HepG2 (cell line): ENCODE results near the gene PRSS48. TPM values are rescaled to one million over a fixed set of nuclear protein-coding genes. Genes with fewer than 3 reads are reported as not detected.

ENCODE experiments used
- FOXK1 ChIP-seq: sonication (generic); formaldehyde crosslinking; IDR thresholded peaks from 2 replicates; pipeline ENCODE4 v1.4.0; 2020; ENCODE audit warnings: low read depth, missing genetic modification reagents, borderline replicate concordance
- GZF1 ChIP-seq: sonication (generic); formaldehyde crosslinking; IDR thresholded peaks from 2 replicates; pipeline ENCODE4 v1.5.1; 2020; ENCODE audit warnings: mild to moderate bottlenecking, missing genetic modification reagents
- ISL2 ChIP-seq: sonication (generic); formaldehyde crosslinking; IDR thresholded peaks from 2 replicates; pipeline ENCODE4 v1.5.0; 2020; ENCODE audit warnings: missing genetic modification reagents
- KMT2B ChIP-seq: IDR thresholded peaks from 2 replicates; pipeline ENCODE4 v1.6.1; 2016; ENCODE audit warnings: missing genetic modification reagents, missing compliant biosample characterization
- REPIN1 ChIP-seq: sonication (generic); formaldehyde crosslinking; IDR thresholded peaks from 2 replicates; pipeline ENCODE4 v1.8.0; 2022; ENCODE audit warnings: missing genetic modification reagents, low read depth, mild to moderate bottlenecking, borderline replicate concordance
- SIX4 ChIP-seq: sonication (generic); formaldehyde crosslinking; IDR thresholded peaks from 2 replicates; pipeline ENCODE4 v1.4.0; 2020; ENCODE audit warnings: missing genetic modification reagents
- ZNF777 ChIP-seq: sonication (generic); formaldehyde crosslinking; IDR thresholded peaks from 2 replicates; pipeline ENCODE4 v1.4.0; 2020; ENCODE audit warnings: missing genetic modification reagents
- ZNF839 ChIP-seq: sonication (generic); formaldehyde crosslinking; IDR thresholded peaks from 2 replicates; pipeline ENCODE4 v1.4.0; 2020; ENCODE audit warnings: missing genetic modification reagents, mild to moderate bottlenecking, borderline replicate concordance
- ZSCAN21 ChIP-seq: sonication (generic); formaldehyde crosslinking; IDR thresholded peaks from 2 replicates; pipeline ENCODE4 v1.8.0; 2022; ENCODE audit warnings: mild to moderate bottlenecking, missing genetic modification reagents, moderate library complexity, borderline replicate concordance
- ZSCAN9 ChIP-seq: IDR thresholded peaks from 2 replicates; pipeline ENCODE4 v1.6.1; 2016; ENCODE audit warnings: borderline replicate concordance
- polyA plus RNA-seq, 8 experiments: library from polyadenylated mRNA; depleted of rRNA in 3 of 8; stranded (reverse) in 7 of 8; unstranded in 1 of 8; fragments of >200 nt; fragmentation: Illumina TruSeq in 4 of 8; extraction: Trizol in 4 of 8; gene quantifications; 2 replicates each; pipeline versions ENCODE4 v1.2.1 to v1.2.3, GENCODE V29; 2011 to 2016; ENCODE audit warnings: low read depth in 4 of 8, missing spikeins in 1 of 8, mixed read lengths in 1 of 8; ENCODE audit not compliant: insufficient read depth in 1 of 8
- total RNA-seq, 5 experiments: library from RNA; depleted of rRNA; stranded (reverse); fragments of >200 nt; fragmentation: Illumina TruSeq; extraction: Trizol; gene quantifications; 2 replicates each; pipeline ENCODE4 v1.2.3, GENCODE V29; 2016; ENCODE audit warnings: low read depth in 1 of 5
- TF ChIP-seq, protein P1 (sequence below): IDR thresholded peaks from 2 replicates; pipeline ENCODE4 v1.6.1; 2016; ENCODE audit warnings: missing compliant biosample characterization, missing genetic modification reagents, borderline replicate concordance
- TF ChIP-seq, protein P2 (sequence below): sonication (generic); formaldehyde crosslinking; IDR thresholded peaks from 2 replicates; pipeline ENCODE4 v1.5.0; 2020; ENCODE audit warnings: mild to moderate bottlenecking, missing genetic modification reagents
- TF ChIP-seq, protein P3 (sequence below): sonication (generic); formaldehyde crosslinking; IDR thresholded peaks from 2 replicates; pipeline ENCODE4 v1.4.0; 2020; ENCODE audit warnings: missing genetic modification reagents, borderline replicate concordance
- TF ChIP-seq, protein P4 (sequence below): sonication (generic); formaldehyde crosslinking; conservative IDR thresholded peaks from 2 replicates; pipeline ENCODE4 v1.4.0; 2020; ENCODE audit warnings: missing genetic modification reagents
- TF ChIP-seq, protein P5 (sequence below): IDR thresholded peaks from 2 replicates; pipeline ENCODE4 v1.4.0; 2020; ENCODE audit warnings: mild to moderate bottlenecking, missing genetic modification reagents

The PRSS48 gene
- total and polyA plus RNA-seq, 2 of the 13 experiments (the other 11 are each of a cell fraction or from before 2014, with no cell fraction given) = not detected

DNA sequence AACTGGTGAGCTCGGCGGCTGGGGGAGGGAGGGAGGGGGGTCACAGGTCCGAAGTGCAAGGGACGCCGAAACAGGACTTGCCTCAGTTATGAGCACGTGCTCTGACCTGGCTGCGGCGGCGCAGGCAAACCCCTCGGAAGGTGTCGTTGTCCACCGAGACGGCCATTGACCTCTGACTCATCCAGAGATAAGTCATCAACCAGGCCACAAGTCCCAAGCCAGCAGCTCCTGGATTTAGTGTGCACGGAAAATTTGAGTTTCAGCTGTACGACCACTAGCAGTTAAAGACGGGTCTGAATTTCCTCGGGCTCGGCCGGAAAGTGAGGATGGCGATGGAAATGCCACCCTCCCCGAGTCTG lies 47.8 kb downstream of the PRSS48 start (continued):
- TF ChIP-seq ZSCAN21 (CRISPR knock-in tag) (peak; percentile 83; the same call in 1 of the 2 replicates), GZF1 (no peak), ISL2 (CRISPR knock-in tag) (no peak; the same call in 1 of the 2 replicates), ZNF777 (CRISPR knock-in tag) (no peak; the same call in none of the 2 replicates), ZSCAN9 (CRISPR knock-in tag) (peak; percentile 83), FOXK1 (CRISPR knock-in tag) (peak; percentile 72), REPIN1 (CRISPR knock-in tag) (no peak; the same call in 1 of the 2 replicates), ZNF839 (CRISPR knock-in tag) (no peak), KMT2B (CRISPR knock-in tag) (peak; percentile 47; the same call in 1 of the 2 replicates), SIX4 (peak; percentile 54; the same call in 1 of the 2 replicates)
- TF ChIP-seq, protein P1, sequence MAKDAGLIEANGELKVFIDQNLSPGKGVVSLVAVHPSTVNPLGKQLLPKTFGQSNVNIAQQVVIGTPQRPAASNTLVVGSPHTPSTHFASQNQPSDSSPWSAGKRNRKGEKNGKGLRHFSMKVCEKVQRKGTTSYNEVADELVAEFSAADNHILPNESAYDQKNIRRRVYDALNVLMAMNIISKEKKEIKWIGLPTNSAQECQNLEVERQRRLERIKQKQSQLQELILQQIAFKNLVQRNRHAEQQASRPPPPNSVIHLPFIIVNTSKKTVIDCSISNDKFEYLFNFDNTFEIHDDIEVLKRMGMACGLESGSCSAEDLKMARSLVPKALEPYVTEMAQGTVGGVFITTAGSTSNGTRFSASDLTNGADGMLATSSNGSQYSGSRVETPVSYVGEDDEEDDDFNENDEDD (CRISPR knock-in tag) = peak; percentile 80; the same call in 1 of the 2 replicates
- TF ChIP-seq, protein P2, sequence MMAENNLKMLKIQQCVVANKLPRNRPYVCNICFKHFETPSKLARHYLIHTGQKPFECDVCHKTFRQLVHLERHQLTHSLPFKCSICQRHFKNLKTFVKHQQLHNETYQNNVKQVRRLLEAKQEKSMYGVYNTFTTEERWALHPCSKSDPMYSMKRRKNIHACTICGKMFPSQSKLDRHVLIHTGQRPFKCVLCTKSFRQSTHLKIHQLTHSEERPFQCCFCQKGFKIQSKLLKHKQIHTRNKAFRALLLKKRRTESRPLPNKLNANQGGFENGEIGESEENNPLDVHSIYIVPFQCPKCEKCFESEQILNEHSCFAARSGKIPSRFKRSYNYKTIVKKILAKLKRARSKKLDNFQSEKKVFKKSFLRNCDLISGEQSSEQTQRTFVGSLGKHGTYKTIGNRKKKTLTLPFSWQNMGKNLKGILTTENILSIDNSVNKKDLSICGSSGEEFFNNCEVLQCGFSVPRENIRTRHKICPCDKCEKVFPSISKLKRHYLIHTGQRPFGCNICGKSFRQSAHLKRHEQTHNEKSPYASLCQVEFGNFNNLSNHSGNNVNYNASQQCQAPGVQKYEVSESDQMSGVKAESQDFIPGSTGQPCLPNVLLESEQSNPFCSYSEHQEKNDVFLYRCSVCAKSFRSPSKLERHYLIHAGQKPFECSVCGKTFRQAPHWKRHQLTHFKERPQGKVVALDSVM (CRISPR knock-in tag) = no peak
- TF ChIP-seq, protein P3, sequence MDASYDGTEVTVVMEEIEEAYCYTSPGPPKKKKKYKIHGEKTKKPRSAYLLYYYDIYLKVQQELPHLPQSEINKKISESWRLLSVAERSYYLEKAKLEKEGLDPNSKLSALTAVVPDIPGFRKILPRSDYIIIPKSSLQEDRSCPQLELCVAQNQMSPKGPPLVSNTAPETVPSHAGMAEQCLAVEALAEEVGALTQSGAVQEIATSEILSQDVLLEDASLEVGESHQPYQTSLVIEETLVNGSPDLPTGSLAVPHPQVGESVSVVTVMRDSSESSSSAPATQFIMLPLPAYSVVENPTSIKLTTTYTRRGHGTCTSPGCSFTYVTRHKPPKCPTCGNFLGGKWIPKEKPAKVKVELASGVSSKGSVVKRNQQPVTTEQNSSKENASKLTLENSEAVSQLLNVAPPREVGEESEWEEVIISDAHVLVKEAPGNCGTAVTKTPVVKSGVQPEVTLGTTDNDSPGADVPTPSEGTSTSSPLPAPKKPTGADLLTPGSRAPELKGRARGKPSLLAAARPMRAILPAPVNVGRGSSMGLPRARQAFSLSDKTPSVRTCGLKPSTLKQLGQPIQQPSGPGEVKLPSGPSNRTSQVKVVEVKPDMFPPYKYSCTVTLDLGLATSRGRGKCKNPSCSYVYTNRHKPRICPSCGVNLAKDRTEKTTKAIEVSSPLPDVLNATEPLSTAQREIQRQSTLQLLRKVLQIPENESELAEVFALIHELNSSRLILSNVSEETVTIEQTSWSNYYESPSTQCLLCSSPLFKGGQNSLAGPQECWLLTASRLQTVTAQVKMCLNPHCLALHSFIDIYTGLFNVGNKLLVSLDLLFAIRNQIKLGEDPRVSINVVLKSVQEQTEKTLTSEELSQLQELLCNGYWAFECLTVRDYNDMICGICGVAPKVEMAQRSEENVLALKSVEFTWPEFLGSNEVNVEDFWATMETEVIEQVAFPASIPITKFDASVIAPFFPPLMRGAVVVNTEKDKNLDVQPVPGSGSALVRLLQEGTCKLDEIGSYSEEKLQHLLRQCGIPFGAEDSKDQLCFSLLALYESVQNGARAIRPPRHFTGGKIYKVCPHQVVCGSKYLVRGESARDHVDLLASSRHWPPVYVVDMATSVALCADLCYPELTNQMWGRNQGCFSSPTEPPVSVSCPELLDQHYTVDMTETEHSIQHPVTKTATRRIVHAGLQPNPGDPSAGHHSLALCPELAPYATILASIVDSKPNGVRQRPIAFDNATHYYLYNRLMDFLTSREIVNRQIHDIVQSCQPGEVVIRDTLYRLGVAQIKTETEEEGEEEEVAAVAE (CRISPR knock-in tag) = no peak
- TF ChIP-seq, protein P4, sequence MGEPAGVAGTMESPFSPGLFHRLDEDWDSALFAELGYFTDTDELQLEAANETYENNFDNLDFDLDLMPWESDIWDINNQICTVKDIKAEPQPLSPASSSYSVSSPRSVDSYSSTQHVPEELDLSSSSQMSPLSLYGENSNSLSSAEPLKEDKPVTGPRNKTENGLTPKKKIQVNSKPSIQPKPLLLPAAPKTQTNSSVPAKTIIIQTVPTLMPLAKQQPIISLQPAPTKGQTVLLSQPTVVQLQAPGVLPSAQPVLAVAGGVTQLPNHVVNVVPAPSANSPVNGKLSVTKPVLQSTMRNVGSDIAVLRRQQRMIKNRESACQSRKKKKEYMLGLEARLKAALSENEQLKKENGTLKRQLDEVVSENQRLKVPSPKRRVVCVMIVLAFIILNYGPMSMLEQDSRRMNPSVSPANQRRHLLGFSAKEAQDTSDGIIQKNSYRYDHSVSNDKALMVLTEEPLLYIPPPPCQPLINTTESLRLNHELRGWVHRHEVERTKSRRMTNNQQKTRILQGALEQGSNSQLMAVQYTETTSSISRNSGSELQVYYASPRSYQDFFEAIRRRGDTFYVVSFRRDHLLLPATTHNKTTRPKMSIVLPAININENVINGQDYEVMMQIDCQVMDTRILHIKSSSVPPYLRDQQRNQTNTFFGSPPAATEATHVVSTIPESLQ = no peak
- TF ChIP-seq, protein P5, sequence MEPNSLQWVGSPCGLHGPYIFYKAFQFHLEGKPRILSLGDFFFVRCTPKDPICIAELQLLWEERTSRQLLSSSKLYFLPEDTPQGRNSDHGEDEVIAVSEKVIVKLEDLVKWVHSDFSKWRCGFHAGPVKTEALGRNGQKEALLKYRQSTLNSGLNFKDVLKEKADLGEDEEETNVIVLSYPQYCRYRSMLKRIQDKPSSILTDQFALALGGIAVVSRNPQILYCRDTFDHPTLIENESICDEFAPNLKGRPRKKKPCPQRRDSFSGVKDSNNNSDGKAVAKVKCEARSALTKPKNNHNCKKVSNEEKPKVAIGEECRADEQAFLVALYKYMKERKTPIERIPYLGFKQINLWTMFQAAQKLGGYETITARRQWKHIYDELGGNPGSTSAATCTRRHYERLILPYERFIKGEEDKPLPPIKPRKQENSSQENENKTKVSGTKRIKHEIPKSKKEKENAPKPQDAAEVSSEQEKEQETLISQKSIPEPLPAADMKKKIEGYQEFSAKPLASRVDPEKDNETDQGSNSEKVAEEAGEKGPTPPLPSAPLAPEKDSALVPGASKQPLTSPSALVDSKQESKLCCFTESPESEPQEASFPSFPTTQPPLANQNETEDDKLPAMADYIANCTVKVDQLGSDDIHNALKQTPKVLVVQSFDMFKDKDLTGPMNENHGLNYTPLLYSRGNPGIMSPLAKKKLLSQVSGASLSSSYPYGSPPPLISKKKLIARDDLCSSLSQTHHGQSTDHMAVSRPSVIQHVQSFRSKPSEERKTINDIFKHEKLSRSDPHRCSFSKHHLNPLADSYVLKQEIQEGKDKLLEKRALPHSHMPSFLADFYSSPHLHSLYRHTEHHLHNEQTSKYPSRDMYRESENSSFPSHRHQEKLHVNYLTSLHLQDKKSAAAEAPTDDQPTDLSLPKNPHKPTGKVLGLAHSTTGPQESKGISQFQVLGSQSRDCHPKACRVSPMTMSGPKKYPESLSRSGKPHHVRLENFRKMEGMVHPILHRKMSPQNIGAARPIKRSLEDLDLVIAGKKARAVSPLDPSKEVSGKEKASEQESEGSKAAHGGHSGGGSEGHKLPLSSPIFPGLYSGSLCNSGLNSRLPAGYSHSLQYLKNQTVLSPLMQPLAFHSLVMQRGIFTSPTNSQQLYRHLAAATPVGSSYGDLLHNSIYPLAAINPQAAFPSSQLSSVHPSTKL (CRISPR knock-in tag) = peak; percentile 94
